22Rv1 (cell line): ENCODE results near the gene CEP170B.
"Not testable (repeated sequence)": the region's sequence is repeated elsewhere in the genome, so short reads cannot be mapped to it uniquely, and the experiment has no call there.

Source experiments
- H3K27ac ChIP-seq: fragments of 450-650 bp; 2 replicates; pipeline ENCODE4 v1.5.1; 2017
- CTCF ChIP-seq: fragments of 450-650 bp; IDR thresholded peaks from 2 replicates; pipeline ENCODE4 v1.5.1; 2017; ENCODE audit warnings: mild to moderate bottlenecking
- ZFX ChIP-seq: fragments of 450-650 bp; IDR thresholded peaks from 2 replicates; pipeline ENCODE4 v1.6.1; 2017; ENCODE audit warnings: antibody characterized with exemption, borderline replicate concordance

CEP170B gene

GRCh38 chr14:104883681-104884361 is 18.8 kb downstream of the CEP170B start:
- TF ChIP-seq CTCF (no peak), ZFX (no peak)
- H3K27ac ChIP-seq: no peak overlapping the region

GRCh38 chr14:104884381-104884780 is 19.3 kb downstream of the CEP170B start:
- H3K27ac ChIP-seq: not testable (repeated sequence)

GRCh38 chr14:104885031-104885972 is 20.2 kb downstream of the CEP170B start:
- TF ChIP-seq CTCF (no peak), ZFX (no peak)
- no peak overlapping the region for H3K27ac ChIP-seq

GRCh38 chr14:104885973-104886689 is 21.1 kb downstream of the CEP170B start:
- no peak for TF ChIP-seq CTCF
- no peak for TF ChIP-seq ZFX
- no peak overlapping the region for H3K27ac ChIP-seq

GRCh38 chr14:104886690-104887622 is 21.9 kb downstream of the CEP170B start:
- no peak overlapping the region for H3K27ac ChIP-seq
- TF ChIP-seq ZFX (no peak), CTCF (no peak)

- TF ChIP-seq ZFX (no peak), CTCF (no peak)
- no peak overlapping the region for H3K27ac ChIP-seq
Measured at GRCh38 chr14:104887623-104888488, 22.8 kb downstream of the CEP170B start.
